H1 (cell line): ENCODE results near the gene SLC2A4. TPM values are rescaled to one million over a fixed set of nuclear protein-coding genes. Genes with fewer than 3 reads are reported as not detected.

Experiments
- CTCF ChIA-PET: fragments of 300-600 bp; sonication (Branson Sonifier 250); formaldehyde crosslinking; loops from one replicate; lab custom pipeline; 2021; ENCODE audit not compliant: partially characterized antibody; lab: Charles Lee
- POLR2A ChIA-PET: fragments of 300-600 bp; sonication (Branson Sonifier 250); formaldehyde crosslinking; loops from one replicate; lab custom pipeline; 2021; ENCODE audit warnings: inconsistent platforms; ENCODE audit not compliant: partially characterized antibody; lab: Charles Lee
- DNase-seq, 2 experiments: peaks; one replicate each; pipeline versions ENCODE4 v3.0.0 to v3.0.0-alpha.2; 2010 to 2022; ENCODE audit warnings: low spot score in 2 of 2, low read depth in 1 of 2, mixed read lengths in 1 of 2
- FAIRE-seq: peaks from 2 replicates; lab custom pipeline; 2011; peaks lifted over from hg19 to GRCh38; lab: Jason Lieb, UNC
- H2AFZ ChIP-seq: 2 replicates; pipeline ENCODE4 v1.8.1; 2012; ENCODE audit warnings: low read length, inconsistent platforms
- H2AK5ac ChIP-seq: 2 replicates; pipeline ENCODE4 v1.6.1; 2013; ENCODE audit warnings: low read depth, low read length
- H2BK120ac ChIP-seq: replicated peaks from 2 replicates; pipeline ENCODE3; 2013; ENCODE audit warnings: low read depth, low read length, inconsistent platforms
- H2BK12ac ChIP-seq: 2 replicates; pipeline ENCODE4 v1.6.1; 2013; ENCODE audit warnings: low read depth, low read length
- H2BK15ac ChIP-seq: 2 replicates; pipeline ENCODE4 v1.6.1; 2013; ENCODE audit warnings: low read length
- H2BK20ac ChIP-seq: 2 replicates; pipeline ENCODE4 v1.6.1; 2013; ENCODE audit warnings: low read length
- H2BK5ac ChIP-seq: 2 replicates; pipeline ENCODE4 v1.6.1; 2013; ENCODE audit warnings: low read depth, low read length
- H3K14ac ChIP-seq: 2 replicates; pipeline ENCODE4 v1.6.1; 2013; ENCODE audit warnings: inconsistent platforms; ENCODE audit not compliant: insufficient read length
- H3K18ac ChIP-seq: 2 replicates; pipeline ENCODE4 v1.6.1; 2013; ENCODE audit warnings: low read length; ENCODE audit errors: extremely low read depth
- H3K23ac ChIP-seq: 2 replicates; pipeline ENCODE4 v1.6.1; 2013; ENCODE audit warnings: inconsistent platforms; ENCODE audit not compliant: insufficient read length
- H3K23me2 ChIP-seq: 2 replicates; pipeline ENCODE4 v1.6.1; 2013; ENCODE audit warnings: low read depth, low read length
- H3K27ac ChIP-seq: 2 replicates; pipeline ENCODE4 v1.6.1; 2011; ENCODE audit warnings: low read depth, low read length, inconsistent platforms
- H3K27me3 ChIP-seq, 4 experiments: replicated peaks in 1 of 4; 1 replicate in 1 of 4; 2 replicates in 3 of 4; pipeline versions ENCODE4 v1.6.1 to v1.8.1; 2011 to 2013; ENCODE audit warnings: low read length in 3 of 4, mild to moderate bottlenecking in 3 of 4, inconsistent platforms in 2 of 4, mixed read lengths in 2 of 4, moderate library complexity in 1 of 4; ENCODE audit not compliant: control insufficient read depth in 3 of 4, insufficient read depth in 3 of 4; ENCODE audit errors: extremely low read depth in 1 of 4
- H3K36me3 ChIP-seq, 4 experiments: 2 replicates each; pipeline versions ENCODE4 v1.6.1 to v1.8.1; 2011 to 2013; ENCODE audit warnings: mild to moderate bottlenecking in 4 of 4, low read length in 3 of 4, moderate library complexity in 2 of 4, control low read depth in 1 of 4, inconsistent platforms in 1 of 4; ENCODE audit not compliant: insufficient read depth in 4 of 4, control insufficient read depth in 2 of 4
- H3K4ac ChIP-seq: replicated peaks from 2 replicates; pipeline ENCODE3; 2013; ENCODE audit warnings: low read length, low read depth, mixed read lengths, inconsistent platforms; ENCODE audit not compliant: insufficient read length
- H3K4me1 ChIP-seq, 4 experiments: replicated peaks in 1 of 4; 1 replicate in 1 of 4; 2 replicates in 3 of 4; pipeline versions ENCODE4 v1.6.1 to v1.8.1; 2011 to 2013; ENCODE audit warnings: low read length in 3 of 4, inconsistent platforms in 2 of 4, mixed read lengths in 1 of 4; ENCODE audit not compliant: insufficient read depth in 4 of 4, control insufficient read depth in 3 of 4
- H3K4me2 ChIP-seq, 2 experiments: 2 replicates each; pipeline versions ENCODE4 v1.6.1 to v1.8.1; 2011 to 2013; ENCODE audit warnings: low read depth in 2 of 2, low read length in 2 of 2, control low read depth in 1 of 2, inconsistent platforms in 1 of 2, mild to moderate bottlenecking in 1 of 2; ENCODE audit not compliant: insufficient read depth in 1 of 2
- H3K4me3 ChIP-seq, 4 experiments: fragments of 200-600, 300-600 bp in 1 of 4; sonication (generic), shearing (Covaris generic), sonication (Bioruptor Twin) in 1 of 4; 2 replicates each; pipeline versions ENCODE4 v1.5.1 to v1.8.1; 2011 to 2016; ENCODE audit warnings: low read length in 4 of 4, low read depth in 3 of 4, control low read depth in 2 of 4, inconsistent platforms in 2 of 4, mild to moderate bottlenecking in 2 of 4, mixed read lengths in 1 of 4, moderate library complexity in 1 of 4; ENCODE audit not compliant: insufficient read depth in 2 of 4; ENCODE audit errors: extremely low read depth in 1 of 4
- H3K56ac ChIP-seq: replicated peaks from 2 replicates; pipeline ENCODE3; 2013; ENCODE audit warnings: low read depth, mild to moderate bottlenecking, mixed read lengths, low read length, inconsistent platforms; ENCODE audit not compliant: insufficient read length
- H3K79me1 ChIP-seq: 2 replicates; pipeline ENCODE4 v1.6.1; 2013; ENCODE audit warnings: low read depth, low read length, control low read depth
- H3K79me2 ChIP-seq, 2 experiments: 2 replicates each; pipeline versions ENCODE4 v1.6.1 to v1.8.1; 2012 to 2013; ENCODE audit warnings: low read length in 2 of 2, mild to moderate bottlenecking in 2 of 2, inconsistent platforms in 1 of 2; ENCODE audit not compliant: insufficient read depth in 2 of 2, control insufficient read depth in 1 of 2
- H3K9ac ChIP-seq, 4 experiments: replicated peaks in 1 of 4; 1 replicate in 1 of 4; 2 replicates in 3 of 4; pipeline versions ENCODE4 v1.6.1 to v1.8.1; 2011 to 2013; ENCODE audit warnings: low read depth in 3 of 4, low read length in 3 of 4, control low read depth in 2 of 4, mild to moderate bottlenecking in 2 of 4, moderate library complexity in 2 of 4, inconsistent platforms in 1 of 4; ENCODE audit errors: extremely low read depth in 1 of 4
- H3K9me3 ChIP-seq, 2 experiments: 2 replicates each; pipeline versions ENCODE4 v1.6.1 to v1.8.1; 2012 to 2013; ENCODE audit warnings: mild to moderate bottlenecking in 2 of 2, moderate library complexity in 2 of 2, control low read depth in 1 of 2, inconsistent platforms in 1 of 2, low read depth in 1 of 2, low read length in 1 of 2, mixed read lengths in 1 of 2; ENCODE audit not compliant: insufficient read depth in 2 of 2
- H4K20me1 ChIP-seq, 2 experiments: replicated peaks in 1 of 2; 2 replicates each; pipeline versions ENCODE3 to v1.8.1; 2011 to 2013; ENCODE audit warnings: inconsistent platforms in 2 of 2, low read length in 2 of 2, mild to moderate bottlenecking in 1 of 2; ENCODE audit not compliant: insufficient read depth in 2 of 2, control insufficient read depth in 1 of 2
- H4K5ac ChIP-seq: 2 replicates; pipeline ENCODE4 v1.6.1; 2013; ENCODE audit warnings: low read length, low read depth, mixed read lengths, inconsistent platforms; ENCODE audit not compliant: insufficient read length
- H4K8ac ChIP-seq: 2 replicates; pipeline ENCODE4 v1.8.0; 2013; ENCODE audit warnings: mild to moderate bottlenecking, moderate library complexity, low read length, inconsistent platforms; ENCODE audit not compliant: insufficient read depth; ENCODE audit errors: extremely low read depth
- H4K91ac ChIP-seq: replicated peaks from 2 replicates; pipeline ENCODE3; 2013; ENCODE audit warnings: low read length, mixed read lengths, inconsistent platforms; ENCODE audit not compliant: insufficient read length
- CBX8 ChIP-seq: fragments of 300-800, 300-1000 bp; sonication (generic); IDR thresholded peaks from 2 replicates; pipeline ENCODE4 v1.7.1; 2016; ENCODE audit warnings: low read depth, low read length, borderline replicate concordance
- CTCF ChIP-seq, 3 experiments: IDR thresholded peaks; 1 replicate in 2 of 3; 2 replicates in 1 of 3; pipeline versions ENCODE4 v1.5.1 to v1.6.1; 2011; ENCODE audit warnings: low read length in 3 of 3, mild to moderate bottlenecking in 3 of 3, inconsistent platforms in 2 of 3, low read depth in 1 of 3, moderate library complexity in 1 of 3; ENCODE audit not compliant: insufficient read depth in 1 of 3; ENCODE audit errors: control extremely low read depth in 1 of 3
- SP4 ChIP-seq: IDR thresholded peaks from 2 replicates; pipeline ENCODE4 v1.6.1; 2012; ENCODE audit warnings: low read length, inconsistent platforms
- TCF12 ChIP-seq: IDR thresholded peaks from 2 replicates; pipeline ENCODE4 v1.6.1; 2011; ENCODE audit warnings: low read depth, mild to moderate bottlenecking, low read length
- ZNF274 ChIP-seq: IDR thresholded peaks from 2 replicates; pipeline ENCODE4 v1.7.0; 2012; ENCODE audit warnings: low read length, borderline replicate concordance; ENCODE audit errors: extremely low read depth
- WGBS, 2 experiments: shearing (Covaris generic) in 1 of 2; methylation state at CpG; one replicate each; pipeline versions ENCODE4 v1.1.6 to v1.1.7; 2013 to 2015; ENCODE audit warnings: low lambda C conversion rate in 2 of 2, mixed read lengths in 2 of 2, inconsistent platforms in 1 of 2, low coverage in 1 of 2, missing lambda C conversion rate in 1 of 2; ENCODE audit not compliant: insufficient replicate concordance in 2 of 2, insufficient coverage in 1 of 2, insufficient read length in 1 of 2; ENCODE audit errors: extremely low coverage in 1 of 2, missing lambda C conversion rate in 1 of 2; 5-methylcytosine and 5-hydroxymethylcytosine counted together
- polyA plus RNA-seq, 7 experiments: library from polyadenylated mRNA; depleted of rRNA in 3 of 7; stranded (reverse) in 5 of 7; unstranded in 2 of 7; fragments of >200 nt in 5 of 7; fragments of 200-250 nt in 2 of 7; gene quantifications; 1 replicate in 5 of 7; 2 replicates in 1 of 7; 4 replicates in 1 of 7; pipeline versions ENCODE4 v1.2.1 to v1.2.3, GENCODE V29; 2011 to 2013; ENCODE audit warnings: missing spikeins in 2 of 7, mixed read lengths in 2 of 7
- total RNA-seq: library from RNA; stranded (reverse); fragmentation: NEBNext Ultra II Directional; extraction: Animal tissue kit (Norgen Biotek cat#: 25700); gene quantifications from 2 replicates; pipeline ENCODE4 v1.2.1, GENCODE V29; 2021

Gene SLC2A4
- total and polyA plus RNA-seq, 2 of the 8 experiments (the other 6 are each of a cell fraction or from before 2014, with no cell fraction given) = 5.7 to 6.9 TPM

DNA sequence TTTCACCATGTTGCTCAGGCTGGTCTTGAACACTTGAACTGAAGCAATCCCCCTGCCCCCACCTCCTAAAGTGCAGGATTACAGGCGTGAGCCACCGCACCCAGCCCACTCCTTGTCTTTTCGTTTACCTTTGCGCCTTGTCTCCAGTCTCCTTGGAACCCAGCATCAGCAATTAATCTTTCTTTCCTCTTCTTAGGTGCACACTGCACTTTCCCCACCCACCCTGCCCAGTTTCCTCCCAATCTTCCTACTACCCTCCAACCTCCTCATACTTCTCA is 17.8 kb upstream of the SLC2A4 start:
- Histone ChIP-seq H4K91ac (no peak overlapping the region), H4K20me1 (peaks cover 6 to 11% of the 10 kb centered on the region in 2 experiments), H3K18ac (peak overlapping the region; percentile 94; the same call in 1 of the 2 replicates), H3K23ac (no peak overlapping the region), H3K14ac (no peak overlapping the region), H2BK20ac (0 out of 2 replicates have a peak overlapping the region, but pooled peaks have one; percentile 23), H3K4me3 (peak overlapping the region; percentile 93 to 98 (median 96); a peak in 6 of 8 replicates), H4K8ac (peak overlapping the region; percentile 92; the same call in 1 of the 2 replicates), H3K9me3 (no peaks in the 10 kb centered on the region), H3K9ac (peak overlapping the region in 3 of 4 experiments; percentile 51 to 73 (median 69); a peak in 6 of 7 replicates), H3K56ac (no peak overlapping the region), H3K4me1 (peaks cover 5 to 15% (median 7%) of the 10 kb centered on the region in 4 experiments; a peak in 6 of 7 replicates), H2BK12ac (peak overlapping the region; percentile 97; the same call in 1 of the 2 replicates), H4K5ac (no peak overlapping the region), H2AK5ac (no peak overlapping the region; the same call in 1 of the 2 replicates), H3K4ac (no peak overlapping the region), H3K79me2 (peaks cover 0 to 30% of the 10 kb centered on the region in 2 experiments; a peak in 2 of 4 replicates), H3K79me1 (peaks cover 9% of the 10 kb centered on the region), H3K27me3 (no peaks in the 10 kb centered on the region), H2AFZ (no peak overlapping the region), H3K36me3 (peaks cover 0 to 16% (median 8%) of the 10 kb centered on the region in 4 experiments; a peak in 5 of 8 replicates), H2BK5ac (peak overlapping the region; percentile 95), H3K23me2 (peaks cover 13% of the 10 kb centered on the region), H3K4me2 (peak overlapping the region; percentile 91 to 97), H3K27ac (no peak overlapping the region), H2BK120ac (no peak overlapping the region), H2BK15ac (no peak overlapping the region)
- DNase-seq (no peak), FAIRE-seq (no peak)
- ChIA-PET CTCF (interaction anchor here (0.6 to 1.6 kb wide), 4 partner anchors 17 to 245 kb away, joined by 3 to 6 read pairs (median 4); partner anchors contain the start of gene SLC2A4), POLR2A (interaction anchor here (0.6 to 13.7 kb wide), 17 partner anchors 11 to 294 kb away, joined by 3 to 159 read pairs (median 4); partner anchors contain the start of genes ACADVL, CTDNEP1, DLG4 and ELP5)
- TF ChIP-seq CBX8 (no peak), CTCF (IDR thresholded peaks at IDR 0.05; ENCODE audit: control extremely low read depth in 1 of 3, insufficient read depth in 1 of 3, low read depth in 1 of 3, low read length in 3 of 3) (no peak), TCF12 (no peak), ZNF274 (no peak), SP4 (no peak)
- 37% methylated on average over 2 of the region's 4 CpGs; no CpG with 5 or more reads in 1 of the 2 experiments for WGBS, 2 experiments
